ENCODE results near the gene CD320. TPM values are rescaled to one million over a fixed set of nuclear protein-coding genes. Genes with fewer than 3 reads are reported as not detected.

CD320 gene
- total and polyA plus RNA-seq, 2 donors (not counting 1 experiment from before 2014, with no cell fraction given) = 30.5 to 32.6 TPM

GRCh38 chr19:8257052-8257443 lies 51.1 kb downstream of the CD320 start:
- Histone ChIP-seq H3K36me3 (replicated peaks in 1 of 2; ENCODE audit: control extremely low read depth in 1 of 2, control insufficient read depth in 1 of 2, extremely low read depth in 1 of 2, insufficient read depth in 2 of 2, low read length in 1 of 2) (peaks cover 5 to 50% of the 10 kb centered on the region in 2 experiments), H3K9me3 (ENCODE audit: control extremely low read depth in 1 of 3, control insufficient read depth in 2 of 3, insufficient read depth in 1 of 3, low read length in 2 of 3) (no peaks in the 10 kb centered on the region), H3K9ac (ENCODE audit: low read length) (no peak overlapping the region), H3K4me2 (replicated peaks; ENCODE audit: low read depth, low read length, poor library complexity, severe bottlenecking) (no peak overlapping the region), H3K27ac (ENCODE audit: low read length in 2 of 2) (no peak overlapping the region), H3K27me3 (replicated peaks in 1 of 4; ENCODE audit: control extremely low read depth in 1 of 4, control insufficient read depth in 3 of 4, insufficient read depth in 4 of 4, low read length in 3 of 4) (no peaks in the 10 kb centered on the region), H3K4me1 (ENCODE audit: control insufficient read depth in 2 of 2, insufficient read depth in 2 of 2, low read length in 2 of 2) (peaks cover 5 to 7% of the 10 kb centered on the region in 2 donors), H4K20me1 (ENCODE audit: control insufficient read depth, insufficient read depth, low read length, poor library complexity, severe bottlenecking) (peaks cover 21% of the 10 kb centered on the region), H2AFZ (ENCODE audit: insufficient read depth, low read depth, low read length, poor library complexity, severe bottlenecking) (no peak overlapping the region), H3K4me3 (ENCODE audit: control extremely low read depth in 1 of 5, extremely low read depth in 1 of 5, insufficient read depth in 1 of 5, low read depth in 2 of 5, low read length in 4 of 5) (no peak overlapping the region), H3K79me2 (ENCODE audit: control insufficient read depth, insufficient read depth, low read length) (peaks cover 4% of the 10 kb centered on the region)
- Mint-ChIP-seq H3K4me1 (peaks cover 3% of the 10 kb centered on the region), H3K9me3 (ENCODE audit: insufficient read depth) (no peaks in the 10 kb centered on the region), H3K27me3 (no peaks in the 10 kb centered on the region), H3K27ac (no peak overlapping the region), H3K4me3 (no peak overlapping the region)
- TF ChIP-seq CTCF (IDR thresholded peaks at IDR 0.05) (no peak), EZH2 (IDR thresholded peaks at IDR 0.05; ENCODE audit: borderline replicate concordance, insufficient read depth, low read depth, low read length, poor library complexity, severe bottlenecking) (no peak)
- ATAC-seq (ENCODE audit: low read depth) (no peak), DNase-seq (no peak)
- ChIA-PET POLR2A (no interaction called here), CTCF (interaction anchor here (2.1 kb wide), 1 partner anchor 98 kb away, joined by 10 read pairs; no protein-coding TSS in a partner anchor)
- WGBS (ENCODE audit: insufficient coverage) = 93% methylated on average over 2 of the region's 5 CpGs
- intact Hi-C loops (cut with micrococcal nuclease) = no loop called here

GRCh38 chr19:8256276-8257051 lies 51.7 kb downstream of the CD320 start:
- POLR2A ChIA-PET = interaction anchor here (0.5 to 0.6 kb wide), 3 partner anchors 58 to 920 kb away, joined by 3 to 8 read pairs (median 7); no protein-coding TSS in a partner anchor

More at GRCh38 chr19:8256276-8257051, 51.7 kb downstream of the CD320 start:
- TF ChIP-seq EZH2 (IDR thresholded peaks at IDR 0.05; ENCODE audit: borderline replicate concordance, insufficient read depth, low read depth, low read length, poor library complexity, severe bottlenecking) (no peak), CTCF (IDR thresholded peaks at IDR 0.05) (no peak)
- ATAC-seq (ENCODE audit: low read depth) (no peak), DNase-seq (no peak)
- peaks cover 4% of the 10 kb centered on the region for H3K79me2 ChIP-seq (ENCODE audit: control insufficient read depth, insufficient read depth, low read length)
- no peak overlapping the region for H3K9ac ChIP-seq (ENCODE audit: low read length)
- peaks cover 5 to 53% of the 10 kb centered on the region in 2 experiments for H3K36me3 ChIP-seq (replicated peaks in 1 of 2; ENCODE audit: control extremely low read depth in 1 of 2, control insufficient read depth in 1 of 2, extremely low read depth in 1 of 2, insufficient read depth in 2 of 2, low read length in 1 of 2)
- intact Hi-C loops (cut with micrococcal nuclease) = no loop called here
- H2AFZ ChIP-seq (ENCODE audit: insufficient read depth, low read depth, low read length, poor library complexity, severe bottlenecking) = no peak overlapping the region
- WGBS (ENCODE audit: insufficient coverage) = 98% methylated on average over 13 of the region's 15 CpGs
- no peak overlapping the region for H3K4me2 ChIP-seq (replicated peaks; ENCODE audit: low read depth, low read length, poor library complexity, severe bottlenecking)
- H4K20me1 ChIP-seq (ENCODE audit: control insufficient read depth, insufficient read depth, low read length, poor library complexity, severe bottlenecking) = peaks cover 21% of the 10 kb centered on the region
- Mint-ChIP-seq H3K4me1 (peaks cover 3% of the 10 kb centered on the region), H3K4me3 (no peak overlapping the region), H3K27me3 (no peaks in the 10 kb centered on the region), H3K9me3 (ENCODE audit: insufficient read depth) (no peaks in the 10 kb centered on the region), H3K27ac (no peak overlapping the region)
- CTCF ChIA-PET = interaction anchor here (1.2 to 2.1 kb wide), 2 partner anchors 98 to 312 kb away, joined by 3 to 10 read pairs; partner anchors contain the start of gene TIMM44
- H3K9me3 ChIP-seq (ENCODE audit: control extremely low read depth in 1 of 3, control insufficient read depth in 2 of 3, insufficient read depth in 1 of 3, low read length in 2 of 3) = no peaks in the 10 kb centered on the region
- H3K4me1 ChIP-seq (ENCODE audit: control insufficient read depth in 2 of 2, insufficient read depth in 2 of 2, low read length in 2 of 2) = peaks cover 5 to 7% of the 10 kb centered on the region in 2 donors
- no peaks in the 10 kb centered on the region for H3K27me3 ChIP-seq (replicated peaks in 1 of 4; ENCODE audit: control extremely low read depth in 1 of 4, control insufficient read depth in 3 of 4, insufficient read depth in 4 of 4, low read length in 3 of 4)
- H3K4me3 ChIP-seq (ENCODE audit: control extremely low read depth in 1 of 5, extremely low read depth in 1 of 5, insufficient read depth in 1 of 5, low read depth in 2 of 5, low read length in 4 of 5) = no peak overlapping the region
- H3K27ac ChIP-seq (ENCODE audit: low read length in 2 of 2) = no peak overlapping the region

Data from B cell (primary cell).